Panc1 (cell line): ENCODE measurements around the gene NOS2.

Experiments
- CTCF ChIP-seq: fragments of 450-650 bp; IDR thresholded peaks from 2 replicates; pipeline ENCODE4 v1.5.1; 2017; ENCODE audit warnings: mild to moderate bottlenecking
- REST ChIP-seq, 2 experiments: IDR thresholded peaks; 2 replicates each; pipeline ENCODE4 v1.6.1; 2011 to 2012; ENCODE audit warnings: low read depth in 2 of 2, control low read depth in 1 of 2, low read length in 1 of 2, mild to moderate bottlenecking in 1 of 2, moderate library complexity in 1 of 2; ENCODE audit not compliant: insufficient read depth in 1 of 2
- SIN3A ChIP-seq: IDR thresholded peaks from 2 replicates; pipeline ENCODE4 v1.6.1; 2012; ENCODE audit warnings: low read depth, mild to moderate bottlenecking, low read length, moderate library complexity, borderline replicate concordance; ENCODE audit not compliant: insufficient read depth
- TCF7L2 ChIP-seq: IDR thresholded peaks from 2 replicates; pipeline ENCODE4 v1.6.1; 2011; ENCODE audit warnings: mild to moderate bottlenecking, low read depth, low read length, inconsistent platforms

GRCh38 chr17:27751166-27751565 is 49.2 kb downstream of the NOS2 start:
- no peak for TF ChIP-seq CTCF
- no peak for TF ChIP-seq TCF7L2
- TF ChIP-seq SIN3A, result no peak
- no peak for TF ChIP-seq REST (IDR thresholded peaks at IDR 0.05; ENCODE audit: insufficient read depth in 1 of 2, low read depth in 2 of 2, low read length in 1 of 2)
